Measurements from ENCODE around the gene KCNS1.

GRCh38 chr20:45085289-45085688 is 15.6 kb downstream of the KCNS1 start:
- TF ChIP-seq YY1 (IDR thresholded peaks at IDR 0.05; ENCODE audit: low read depth), result no peak
- no peak for TF ChIP-seq MAX (IDR thresholded peaks at IDR 0.05)
- no peak for TF ChIP-seq EP300 (IDR thresholded peaks at IDR 0.05; ENCODE audit: borderline replicate concordance)
- no peak for TF ChIP-seq CEBPB (IDR thresholded peaks at IDR 0.05)
- TF ChIP-seq FOXM1 (IDR thresholded peaks at IDR 0.05; ENCODE audit: borderline replicate concordance, low read depth), result no peak
- no peak for TF ChIP-seq RAD21 (IDR thresholded peaks at IDR 0.05; ENCODE audit: low read depth)
- TF ChIP-seq REST (IDR thresholded peaks at IDR 0.05; ENCODE audit: low read depth), result no peak
- TF ChIP-seq TEAD4 (IDR thresholded peaks at IDR 0.05), result no peak
- no peak for TF ChIP-seq TCF12 (IDR thresholded peaks at IDR 0.05; ENCODE audit: low read depth)
- no peak for TF ChIP-seq ZBTB7A (IDR thresholded peaks at IDR 0.05; ENCODE audit: low read depth)
- no peak for TF ChIP-seq TAF1 (IDR thresholded peaks at IDR 0.05; ENCODE audit: low read depth)
- no peak for TF ChIP-seq USF1 (IDR thresholded peaks at IDR 0.05)
- TF ChIP-seq EGR1 (IDR thresholded peaks at IDR 0.05), result no peak
